Chondrocyte (in vitro differentiated cells): ENCODE measurements around the gene DNAJB2. TPM values are rescaled to one million over a fixed set of nuclear protein-coding genes. Genes with fewer than 3 reads are reported as not detected.
A peak's percentile ranks its signal among the peaks of the same experiment; 100 is the strongest.

ENCODE experiments used
- DNase-seq: peaks from one replicate; pipeline ENCODE4 v3.0.0; 2021; ENCODE audit warnings: mixed read lengths, low spot score
- H3K27ac Mint-ChIP-seq: one replicate; pipeline ENCODE4 v1.8.0; 2021; ENCODE audit warnings: mild to moderate bottlenecking, moderate library complexity, mixed read lengths; ENCODE audit not compliant: unreplicated experiment
- H3K27me3 Mint-ChIP-seq: 2 replicates; pipeline ENCODE4 v1.8.0; 2021; ENCODE audit warnings: low read depth, mixed read lengths
- H3K36me3 Mint-ChIP-seq: 2 replicates; pipeline ENCODE4 v1.8.0; 2021; ENCODE audit warnings: low read depth, mixed read lengths
- H3K4me1 Mint-ChIP-seq: 2 replicates; pipeline ENCODE4 v1.8.0; 2021; ENCODE audit warnings: low read depth, mild to moderate bottlenecking, mixed read lengths
- H3K4me3 Mint-ChIP-seq: one replicate; pipeline ENCODE4 v1.8.0; 2021; ENCODE audit warnings: mild to moderate bottlenecking, moderate library complexity, mixed read lengths; ENCODE audit not compliant: unreplicated experiment
- H3K9me3 Mint-ChIP-seq: 2 replicates; pipeline ENCODE4 v1.8.0; 2021; ENCODE audit warnings: low read depth, mixed read lengths
- long read RNA-seq: library from polyadenylated mRNA; stranded (forward); transcript quantifications from one replicate; pipeline ENCODE4 v2.0.0, GENCODE V29; 2021
- total RNA-seq: library from RNA; stranded (reverse); gene quantifications from 3 replicates; pipeline ENCODE4 v1.2.1, GENCODE V29; 2021
- TF ChIP-seq, protein P1 (sequence below): fragments of 200-600 bp; sonication (generic); IDR thresholded peaks from 2 replicates; pipeline ENCODE4 v1.5.0; 2021; ENCODE audit warnings: antibody characterized with exemption, mild to moderate bottlenecking, moderate library complexity

DNAJB2 gene
- 50.7 to 55.6 TPM (median 55.0 TPM) in 3 replicates for total RNA-seq
- long read RNA-seq, partial matches to known transcripts = 1 of 15 reads
- long read RNA-seq, other reads (novel, unspliced or antisense) = 7 of 15 reads

DNA sequence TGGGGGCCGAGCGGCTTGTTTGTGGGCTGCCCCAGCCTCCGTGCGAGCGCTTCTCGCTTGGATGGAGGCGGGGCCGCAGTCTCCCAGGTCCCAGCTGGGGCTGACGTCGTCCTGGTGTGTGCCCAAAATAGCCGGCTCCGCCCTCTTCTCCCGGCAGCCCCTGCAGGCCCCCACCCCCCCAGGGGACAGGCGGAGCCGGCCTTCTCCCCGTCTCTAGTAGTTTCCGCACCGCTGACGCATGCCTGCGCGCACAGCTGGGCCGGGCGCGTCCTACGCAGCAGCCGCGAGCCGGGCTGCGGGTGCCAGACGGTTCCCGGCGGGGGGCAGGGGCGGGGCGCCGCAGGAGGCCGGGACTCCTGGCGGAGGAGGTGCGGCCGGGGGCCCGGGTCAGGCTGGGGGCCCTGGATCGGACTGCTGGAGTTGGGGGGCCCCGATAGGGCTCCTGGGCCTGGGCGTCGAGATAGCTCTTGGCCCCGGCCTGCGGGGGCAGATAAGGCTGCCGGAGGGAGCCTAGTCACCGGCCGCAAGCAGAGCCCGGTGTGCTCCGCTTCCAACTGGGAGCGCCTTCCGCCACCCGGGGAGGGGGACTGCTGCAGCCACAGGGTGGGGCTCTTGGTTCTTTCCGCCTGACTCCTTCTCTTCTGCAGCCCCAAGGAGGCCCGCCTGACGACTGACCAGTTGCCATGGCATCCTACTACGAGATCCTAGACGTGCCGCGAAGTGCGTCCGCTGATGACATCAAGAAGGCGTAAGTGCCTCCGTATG, at the start of gene DNAJB2:
Gene DNAJB2 (plus strand): TSS at position 216 of the 765 bp plus-strand sequence. CDS start 468 bp downstream, at position 684.
- Mint-ChIP-seq H3K9me3 (no peaks in the 10 kb centered on the region), H3K27ac (peak within 1 kb of the TSS; percentile 99), H3K4me3 (peak within 1 kb of the TSS; percentile 85), H3K4me1 (peaks cover 59% of the 10 kb centered on the region), H3K27me3 (no peaks in the 10 kb centered on the region), H3K36me3 (peaks cover 9% of the 10 kb centered on the region)
- peak; percentile 99 for DNase-seq
- TF ChIP-seq, protein P1, sequence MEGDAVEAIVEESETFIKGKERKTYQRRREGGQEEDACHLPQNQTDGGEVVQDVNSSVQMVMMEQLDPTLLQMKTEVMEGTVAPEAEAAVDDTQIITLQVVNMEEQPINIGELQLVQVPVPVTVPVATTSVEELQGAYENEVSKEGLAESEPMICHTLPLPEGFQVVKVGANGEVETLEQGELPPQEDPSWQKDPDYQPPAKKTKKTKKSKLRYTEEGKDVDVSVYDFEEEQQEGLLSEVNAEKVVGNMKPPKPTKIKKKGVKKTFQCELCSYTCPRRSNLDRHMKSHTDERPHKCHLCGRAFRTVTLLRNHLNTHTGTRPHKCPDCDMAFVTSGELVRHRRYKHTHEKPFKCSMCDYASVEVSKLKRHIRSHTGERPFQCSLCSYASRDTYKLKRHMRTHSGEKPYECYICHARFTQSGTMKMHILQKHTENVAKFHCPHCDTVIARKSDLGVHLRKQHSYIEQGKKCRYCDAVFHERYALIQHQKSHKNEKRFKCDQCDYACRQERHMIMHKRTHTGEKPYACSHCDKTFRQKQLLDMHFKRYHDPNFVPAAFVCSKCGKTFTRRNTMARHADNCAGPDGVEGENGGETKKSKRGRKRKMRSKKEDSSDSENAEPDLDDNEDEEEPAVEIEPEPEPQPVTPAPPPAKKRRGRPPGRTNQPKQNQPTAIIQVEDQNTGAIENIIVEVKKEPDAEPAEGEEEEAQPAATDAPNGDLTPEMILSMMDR = peak; percentile 65

DNA sequence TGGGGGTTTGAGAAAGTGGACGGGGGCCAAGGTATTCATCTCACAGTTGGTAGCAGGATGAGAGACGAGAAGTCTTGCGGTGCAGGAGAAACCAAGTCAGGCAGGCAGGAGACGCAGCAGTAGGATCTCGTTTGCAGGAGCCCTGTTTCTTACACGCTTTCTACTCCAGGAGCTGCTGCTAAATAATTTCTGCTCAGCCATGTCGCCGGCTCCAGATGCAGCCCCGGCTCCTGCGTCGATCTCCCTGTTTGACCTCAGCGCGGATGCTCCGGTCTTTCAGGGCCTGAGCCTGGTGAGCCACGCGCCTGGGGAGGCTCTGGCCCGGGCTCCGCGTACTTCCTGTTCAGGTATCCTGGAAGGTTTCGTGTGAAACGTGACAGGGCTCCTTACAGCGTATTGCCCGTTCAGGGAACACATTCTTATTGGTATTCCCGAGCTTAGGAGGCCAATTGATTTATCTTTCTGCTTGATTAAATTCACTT, 49.1 kb upstream of the DNAJB2 start:
- no peaks in the 10 kb centered on the region for H3K27me3 Mint-ChIP-seq
- TF ChIP-seq, protein P1 = no peak
- H3K4me3 Mint-ChIP-seq = peak overlapping the region; percentile 92
- H3K4me1 Mint-ChIP-seq = peaks cover 35% of the 10 kb centered on the region
- H3K9me3 Mint-ChIP-seq = no peaks in the 10 kb centered on the region
- peaks cover 23% of the 10 kb centered on the region for H3K36me3 Mint-ChIP-seq
- peak overlapping the region; percentile 97 for H3K27ac Mint-ChIP-seq
- no peak for DNase-seq

DNA sequence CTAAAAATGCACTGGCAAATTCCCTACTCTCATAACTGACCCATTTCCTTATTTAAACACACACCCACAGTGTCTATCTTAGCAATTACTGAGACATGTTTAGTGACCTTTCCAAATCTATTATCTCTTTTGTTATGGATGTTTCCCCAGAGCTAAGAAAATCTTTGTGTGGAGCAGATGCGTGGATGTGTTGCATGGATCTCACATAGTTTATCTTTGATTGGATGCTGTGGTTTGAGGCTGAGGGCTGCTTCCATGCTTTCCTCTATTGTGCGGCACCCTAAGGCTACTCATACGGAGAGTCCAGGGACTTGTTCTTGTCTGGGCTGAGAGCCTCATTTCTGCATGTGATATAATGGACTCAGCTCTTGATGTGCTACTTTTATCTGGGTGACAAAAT, 44.8 kb upstream of the DNAJB2 start:
- Mint-ChIP-seq H3K27me3 (no peaks in the 10 kb centered on the region), H3K4me3 (no peak overlapping the region), H3K4me1 (peaks cover 13% of the 10 kb centered on the region), H3K36me3 (peaks cover 30% of the 10 kb centered on the region), H3K27ac (no peak overlapping the region), H3K9me3 (no peaks in the 10 kb centered on the region)
- TF ChIP-seq, protein P1 = no peak
- no peak for DNase-seq

DNA sequence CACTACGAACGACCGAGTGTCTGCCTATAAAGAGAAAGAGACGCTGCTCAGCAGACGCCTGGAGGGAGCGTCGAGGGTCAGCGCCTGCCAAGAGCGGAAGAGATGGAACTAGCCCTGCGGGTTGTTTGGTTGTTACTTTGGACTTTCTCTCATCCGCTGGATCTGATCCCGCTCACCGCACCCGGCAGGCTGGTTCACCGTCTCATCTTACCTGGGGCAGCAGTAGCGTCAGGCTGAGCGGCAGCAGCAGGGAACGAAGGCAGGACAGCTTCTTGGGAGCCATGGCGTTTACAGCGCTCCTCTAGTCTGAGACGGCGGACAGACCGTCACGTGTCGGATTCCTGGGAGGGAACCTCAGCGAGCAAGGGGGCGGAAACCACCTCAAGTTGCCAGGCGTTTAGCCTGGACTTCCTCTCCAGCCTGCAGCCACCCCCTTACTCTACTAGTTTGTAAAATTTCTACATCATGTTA, 35.8 kb upstream of the DNAJB2 start:
- peaks cover 24% of the 10 kb centered on the region for H3K4me1 Mint-ChIP-seq
- H3K36me3 Mint-ChIP-seq = no peaks in the 10 kb centered on the region
- no peak for DNase-seq
- TF ChIP-seq, protein P1 = no peak
- H3K27ac Mint-ChIP-seq = no peak overlapping the region
- H3K4me3 Mint-ChIP-seq = no peak overlapping the region
- no peaks in the 10 kb centered on the region for H3K27me3 Mint-ChIP-seq
- no peaks in the 10 kb centered on the region for H3K9me3 Mint-ChIP-seq

DNA sequence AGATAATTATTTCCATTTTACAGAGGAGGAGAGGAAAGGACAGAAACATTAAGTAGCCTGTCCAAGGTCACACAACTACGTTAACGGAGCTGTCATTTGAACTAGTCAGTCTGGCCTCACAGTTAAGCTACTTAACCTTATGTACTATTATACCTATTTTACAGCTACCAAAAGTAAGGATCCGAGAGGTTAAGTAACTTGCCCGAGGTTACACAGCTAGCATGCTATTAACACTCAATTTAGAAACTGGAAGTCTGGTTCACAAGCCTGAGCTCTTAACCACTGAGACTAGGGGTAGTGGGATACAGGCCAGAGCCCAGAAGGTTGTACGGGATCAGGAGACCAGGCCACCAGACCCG, 34.4 kb upstream of the DNAJB2 start:
- Mint-ChIP-seq H3K27ac (peak overlapping the region; percentile 95), H3K9me3 (no peaks in the 10 kb centered on the region), H3K4me1 (peaks cover 38% of the 10 kb centered on the region), H3K27me3 (no peaks in the 10 kb centered on the region), H3K36me3 (no peaks in the 10 kb centered on the region), H3K4me3 (peak overlapping the region; percentile 90)
- TF ChIP-seq, protein P1 = no peak
- no peak for DNase-seq
